Amygdala (tissue), 56 donors: ENCODE measurements around the gene KRT37.
"Not testable (repeated sequence)": the region's sequence is repeated elsewhere in the genome, so short reads cannot be mapped to it uniquely, and the experiment has no call there.

Source experiments
- DNase-seq, 56 donors: peaks; one replicate each; lab custom pipeline; 2025; lab: John Stamatoyannopoulos, UW

The KRT37 gene

DNA sequence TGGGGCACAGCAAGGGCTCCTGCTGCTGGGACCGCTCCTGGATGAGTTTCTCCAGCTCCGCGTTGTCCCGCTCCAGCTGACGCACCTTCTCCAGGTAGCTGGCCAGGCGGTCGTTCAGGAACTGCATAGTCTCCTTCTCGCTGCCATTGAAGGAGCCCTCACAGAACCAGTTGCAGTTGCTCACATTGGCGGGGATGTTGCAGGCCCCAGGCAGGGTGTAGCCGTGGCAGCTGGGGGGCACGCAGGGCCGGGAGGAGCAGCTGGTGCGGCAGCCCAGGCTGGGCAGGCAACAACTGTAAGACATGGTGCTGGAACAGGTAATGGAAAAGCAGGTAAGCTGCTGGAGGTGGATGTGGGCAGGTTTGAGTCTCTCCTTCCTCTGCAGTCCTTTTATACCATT, 42.4 kb downstream of the KRT37 start, which contains the start of gene KRT34:
Gene KRT34, minus strand, starts transcription at position 364 of the 400 bp plus-strand sequence. Its CDS starts 60 bp downstream, at position 304.
- not testable (repeated sequence) for DNase-seq

DNA sequence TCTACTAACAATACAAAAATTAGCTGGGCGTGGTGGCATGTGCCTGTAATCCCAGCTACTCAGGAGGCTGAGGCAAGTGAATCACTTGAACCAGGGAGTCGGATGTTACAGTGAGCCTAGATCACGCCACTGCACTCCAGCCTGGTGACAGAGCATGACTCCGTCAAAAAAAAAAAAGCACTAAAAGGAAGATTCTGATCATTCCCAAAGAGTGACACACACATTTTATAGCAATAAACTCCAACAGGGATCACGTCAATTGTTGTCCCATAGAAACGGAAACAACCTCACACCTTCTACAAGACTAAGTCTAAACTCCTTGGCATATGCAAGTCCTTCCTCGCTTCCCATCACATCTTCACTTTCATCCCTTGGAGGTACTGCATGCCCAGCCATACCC, 44.3 kb downstream of the KRT37 start:
- not testable (repeated sequence) for DNase-seq

DNA sequence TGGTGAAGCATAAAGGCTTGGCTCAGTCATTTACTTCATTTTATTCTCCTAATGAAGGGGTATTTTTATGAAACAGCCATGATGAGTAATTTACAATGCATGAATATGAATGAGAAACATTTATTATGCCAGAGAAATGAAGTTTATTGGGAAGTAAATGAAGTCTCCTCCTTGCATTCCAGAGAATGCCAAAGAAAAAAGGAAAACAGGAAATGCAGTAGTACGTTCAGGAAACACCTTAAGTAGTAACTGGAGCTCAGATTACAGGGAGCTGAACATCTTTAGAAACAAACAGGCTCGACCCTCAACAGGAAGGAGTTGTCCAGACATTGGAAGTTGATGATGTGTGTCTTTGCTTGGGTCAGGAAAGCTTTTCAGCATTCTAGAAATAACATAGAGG, 46.8 kb downstream of the KRT37 start:
- no peak for DNase-seq
